ENCODE data around the gene ERBB4.

Gene ERBB4

DNA sequence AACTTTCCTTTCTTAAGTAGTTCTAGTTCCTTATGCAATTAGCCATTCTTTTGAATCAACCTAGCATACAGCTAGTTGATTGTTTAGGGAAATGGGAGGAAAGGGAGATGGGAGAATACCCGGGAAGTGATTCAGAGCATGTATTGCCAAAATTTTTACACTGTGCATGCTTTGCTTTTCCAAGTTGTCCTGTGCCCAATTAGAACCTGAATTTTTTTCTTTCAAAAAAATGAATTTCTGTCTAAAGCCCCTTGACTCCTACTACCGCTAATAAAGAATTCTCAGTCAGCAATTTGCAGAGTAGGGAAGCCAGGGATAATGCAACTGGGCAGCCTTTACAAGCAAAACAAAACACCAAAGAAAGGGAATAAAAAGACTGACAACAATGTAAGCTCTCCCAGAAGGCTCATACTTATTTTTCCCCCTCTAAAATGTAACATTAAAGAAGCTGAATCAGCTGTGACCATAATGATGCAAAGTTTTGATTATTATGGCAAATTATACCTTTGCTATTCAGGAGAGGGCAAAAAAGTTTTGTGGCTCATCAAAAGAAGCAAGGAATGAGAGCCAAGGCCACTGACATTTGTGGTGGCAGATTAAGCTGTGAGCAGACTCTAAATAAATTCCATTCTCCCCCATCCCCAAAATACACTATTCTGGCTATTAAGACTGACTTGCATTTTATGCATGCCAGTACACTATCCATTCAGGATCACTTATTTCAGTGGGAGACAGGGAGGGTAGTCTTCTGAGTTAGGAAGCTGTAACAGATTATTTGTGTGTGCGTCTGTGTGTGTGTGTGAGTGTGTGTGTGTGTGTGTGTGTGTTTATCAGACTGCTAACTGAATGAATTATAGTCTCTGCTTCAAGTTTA lies 174.3 kb downstream of the ERBB4 start:
- DNase-seq (ENCODE audit: low read depth, low spot score): no peak

DNA sequence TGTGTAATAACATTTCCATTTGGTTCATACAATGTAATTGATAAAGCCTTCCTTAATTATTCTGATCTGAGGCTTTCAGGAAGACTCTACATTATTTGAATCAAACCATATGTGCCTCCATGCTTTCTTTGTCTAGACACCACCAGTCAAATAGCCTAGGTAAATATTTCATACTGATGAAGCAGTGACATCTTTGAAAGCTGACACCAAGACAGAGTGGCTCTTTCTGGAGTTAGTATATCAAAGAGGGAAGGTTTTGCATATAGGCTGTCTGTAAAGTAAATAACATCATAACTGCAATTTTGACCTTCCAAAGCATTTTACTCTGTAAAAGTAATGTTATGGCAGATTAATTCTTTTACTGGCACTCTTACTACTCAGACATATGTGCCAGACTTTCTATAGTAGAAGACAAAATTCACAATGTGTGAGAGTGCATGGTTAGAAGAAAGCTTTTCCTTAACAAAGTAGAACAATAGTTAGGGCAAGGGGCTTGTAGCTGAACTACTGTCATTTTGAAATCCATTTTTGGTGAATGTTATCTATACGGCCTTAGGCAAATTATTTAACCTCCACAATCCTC lies 177.3 kb downstream of the ERBB4 start:
- no peak for DNase-seq (ENCODE audit: low read depth, low spot score)

DNA sequence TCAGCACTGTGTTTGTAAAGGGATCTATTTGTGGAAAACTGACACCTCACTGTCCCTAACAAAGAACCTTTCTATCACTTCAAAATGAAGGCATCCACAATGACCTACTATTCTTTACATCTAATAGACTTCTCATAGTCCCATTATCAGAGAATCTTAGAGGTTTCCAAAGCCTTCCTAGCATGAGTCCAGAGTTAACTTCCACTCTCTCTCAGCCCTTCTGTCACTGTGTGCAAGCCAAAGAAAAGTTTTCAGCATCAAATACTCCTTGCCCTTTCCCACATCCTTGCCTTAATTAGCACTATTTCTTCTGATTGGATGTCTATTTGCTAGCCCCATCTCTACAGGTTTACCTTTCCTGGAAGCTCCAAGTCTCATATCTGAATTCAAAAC lies 178.5 kb downstream of the ERBB4 start:
- no peak for DNase-seq (ENCODE audit: low read depth, low spot score)

DNA sequence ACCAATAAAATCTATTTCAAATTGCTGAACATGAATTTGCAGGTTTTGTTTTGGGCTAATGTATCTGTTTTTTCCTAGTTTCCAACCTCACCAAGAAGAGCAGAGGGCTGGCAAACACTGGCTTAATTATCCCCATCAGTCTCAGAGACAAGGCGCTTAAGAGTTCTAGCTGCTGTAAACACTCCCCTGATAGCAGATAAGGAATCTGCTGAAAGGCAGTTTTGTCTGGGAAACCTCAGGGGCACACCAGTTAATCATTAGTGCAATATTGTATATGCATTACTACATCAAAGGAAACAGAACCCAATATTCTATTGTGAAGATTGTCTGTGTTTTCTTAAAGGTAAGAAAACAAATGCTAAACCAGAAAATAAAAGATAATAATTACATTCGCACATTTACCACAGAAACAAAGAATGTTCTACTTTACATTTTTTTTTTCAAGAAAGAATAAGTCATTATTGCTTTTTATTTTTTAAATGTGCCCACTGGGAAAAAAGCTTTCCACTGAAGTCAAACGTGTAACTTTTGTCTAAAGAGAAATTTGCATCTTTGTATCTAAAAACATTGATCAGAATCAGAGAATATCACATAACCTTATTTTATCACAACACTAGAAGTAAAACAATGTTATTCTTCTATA lies 179.1 kb downstream of the ERBB4 start:
- peak; percentile 34 for DNase-seq (ENCODE audit: low read depth, low spot score)

DNA sequence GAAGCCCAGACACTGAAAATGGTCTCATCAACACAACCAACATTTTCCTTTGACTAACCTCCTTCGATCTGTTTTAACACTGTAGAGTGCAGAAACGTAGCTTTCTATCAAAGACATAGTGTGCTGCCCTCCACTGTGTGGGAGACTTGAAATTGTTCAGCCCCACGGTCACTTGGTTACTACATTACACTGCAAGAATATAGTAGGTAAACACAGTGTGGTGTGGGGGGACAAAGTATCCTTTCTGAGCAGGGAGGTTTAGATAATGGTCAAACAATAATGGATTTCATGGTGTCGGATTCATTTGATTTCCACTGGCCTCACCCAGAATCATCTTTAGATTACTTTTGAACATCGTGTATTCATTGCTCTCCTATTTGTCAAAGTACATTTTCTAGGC lies 181.0 kb downstream of the ERBB4 start:
- DNase-seq (ENCODE audit: low read depth, low spot score): no peak

DNA sequence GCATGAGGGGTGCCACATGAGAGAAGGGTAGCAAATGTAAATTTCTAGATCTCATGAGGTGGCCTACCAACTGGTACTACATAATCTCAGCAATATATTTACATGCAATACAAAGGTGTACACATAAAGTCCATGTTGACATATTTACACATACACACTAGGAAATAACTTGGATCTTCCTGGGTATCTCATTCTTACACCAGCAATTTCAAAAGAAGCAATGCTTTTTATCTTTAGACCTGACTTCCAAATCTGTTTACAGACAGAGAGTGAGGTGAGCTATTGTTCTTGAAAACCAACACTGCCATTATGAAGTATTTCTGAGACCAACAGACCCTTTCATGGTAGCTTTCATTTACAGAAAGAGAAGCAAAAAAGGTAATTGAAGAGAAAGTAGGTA lies 184.2 kb downstream of the ERBB4 start:
- no peak for DNase-seq (ENCODE audit: low read depth, low spot score)

DNA sequence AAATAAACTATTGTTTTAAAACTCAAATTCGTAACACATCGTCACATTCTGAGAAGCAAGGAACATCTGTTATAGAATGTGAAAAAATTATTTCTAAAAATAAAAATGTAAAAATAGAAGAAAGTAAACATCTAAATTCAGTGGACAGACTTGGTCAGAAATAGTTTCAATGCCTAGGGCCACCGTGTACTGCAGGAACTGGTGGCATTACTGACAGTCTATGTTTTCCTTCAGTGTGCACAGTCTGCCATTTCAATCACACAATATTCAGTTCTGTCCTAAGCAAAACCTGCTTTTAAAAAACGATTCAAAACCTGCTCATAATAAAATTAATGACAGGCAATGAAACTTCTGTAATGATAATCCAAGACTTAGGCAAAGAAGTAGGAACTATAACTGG lies 190.1 kb downstream of the ERBB4 start:
- DNase-seq (ENCODE audit: low read depth, low spot score): no peak

DNA sequence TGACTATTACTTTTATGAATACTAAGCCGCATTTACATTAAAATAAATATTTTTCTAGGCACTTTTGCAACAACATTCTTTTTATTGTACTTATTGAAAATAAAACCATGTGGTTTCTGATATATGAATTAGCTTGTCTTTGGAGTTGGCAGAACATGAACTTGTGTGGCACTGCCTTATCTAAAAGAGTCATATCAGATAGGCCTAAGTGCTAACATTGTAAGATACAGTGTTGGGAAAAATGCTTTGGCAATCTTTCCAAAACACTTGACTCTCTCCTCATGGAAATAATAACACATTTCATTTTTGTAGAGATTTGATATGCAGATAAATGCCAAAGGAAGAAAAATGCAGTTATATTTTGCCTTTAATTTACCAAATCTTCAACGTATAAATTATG lies 191.7 kb downstream of the ERBB4 start:
- DNase-seq (ENCODE audit: low read depth, low spot score): no peak

DNA sequence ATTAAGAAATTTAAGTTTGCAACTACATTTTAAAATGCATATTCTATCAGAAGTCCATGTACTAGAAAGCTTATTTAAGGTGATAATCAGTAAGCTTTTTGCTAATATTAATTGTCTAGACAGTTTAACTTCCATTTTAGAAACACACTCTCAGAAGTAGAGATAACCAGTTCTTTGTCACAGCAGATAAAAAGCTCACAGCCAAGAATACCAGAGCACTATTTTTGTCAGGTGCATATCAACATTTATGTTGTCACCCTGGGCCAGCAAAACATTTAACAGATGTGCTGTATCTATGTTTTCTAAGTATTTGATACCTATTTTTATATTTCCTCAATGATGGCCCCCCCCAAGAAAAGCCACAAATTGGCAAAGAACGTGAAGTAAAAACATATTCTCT lies 192.6 kb downstream of the ERBB4 start:
- no peak for DNase-seq (ENCODE audit: low read depth, low spot score)

DNA sequence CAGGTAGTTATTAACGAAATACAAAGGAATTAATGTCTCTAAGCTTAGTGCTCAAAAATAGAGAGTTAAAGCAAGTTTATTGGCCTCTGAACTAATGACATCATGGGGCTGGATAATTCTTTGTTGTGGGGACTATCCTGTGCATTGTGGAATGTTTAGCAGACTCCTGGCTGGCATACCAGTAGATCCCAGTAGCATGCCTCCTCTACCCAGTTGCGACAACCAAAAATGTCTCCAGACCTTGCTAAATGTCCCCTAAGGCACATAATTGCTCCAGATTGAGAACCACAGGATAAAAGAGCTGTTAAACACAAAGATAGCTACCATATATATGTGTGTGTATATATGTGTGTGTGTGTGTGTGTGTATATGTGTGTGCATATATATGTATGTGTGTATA lies 194.5 kb downstream of the ERBB4 start:
- DNase-seq (ENCODE audit: low read depth, low spot score): no peak

DNA sequence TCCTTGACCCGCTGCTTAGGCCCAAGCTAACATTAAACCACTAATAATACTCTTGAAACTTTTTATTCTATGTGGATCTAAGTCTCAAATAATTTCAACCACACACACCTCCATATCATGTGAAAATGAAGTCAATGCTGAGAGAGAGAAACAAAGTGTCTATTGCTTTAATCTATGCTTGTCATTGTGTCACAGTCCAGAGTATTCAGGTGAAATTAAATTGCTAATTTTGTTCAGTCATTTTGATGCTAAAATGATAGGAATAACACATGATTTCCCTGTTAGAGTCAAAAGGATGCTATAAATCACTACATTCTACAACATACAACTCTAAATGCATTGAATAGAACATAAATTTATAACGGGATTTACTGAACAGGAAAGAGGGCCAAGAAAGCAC lies 195.4 kb downstream of the ERBB4 start:
- no peak for DNase-seq (ENCODE audit: low read depth, low spot score)

DNA sequence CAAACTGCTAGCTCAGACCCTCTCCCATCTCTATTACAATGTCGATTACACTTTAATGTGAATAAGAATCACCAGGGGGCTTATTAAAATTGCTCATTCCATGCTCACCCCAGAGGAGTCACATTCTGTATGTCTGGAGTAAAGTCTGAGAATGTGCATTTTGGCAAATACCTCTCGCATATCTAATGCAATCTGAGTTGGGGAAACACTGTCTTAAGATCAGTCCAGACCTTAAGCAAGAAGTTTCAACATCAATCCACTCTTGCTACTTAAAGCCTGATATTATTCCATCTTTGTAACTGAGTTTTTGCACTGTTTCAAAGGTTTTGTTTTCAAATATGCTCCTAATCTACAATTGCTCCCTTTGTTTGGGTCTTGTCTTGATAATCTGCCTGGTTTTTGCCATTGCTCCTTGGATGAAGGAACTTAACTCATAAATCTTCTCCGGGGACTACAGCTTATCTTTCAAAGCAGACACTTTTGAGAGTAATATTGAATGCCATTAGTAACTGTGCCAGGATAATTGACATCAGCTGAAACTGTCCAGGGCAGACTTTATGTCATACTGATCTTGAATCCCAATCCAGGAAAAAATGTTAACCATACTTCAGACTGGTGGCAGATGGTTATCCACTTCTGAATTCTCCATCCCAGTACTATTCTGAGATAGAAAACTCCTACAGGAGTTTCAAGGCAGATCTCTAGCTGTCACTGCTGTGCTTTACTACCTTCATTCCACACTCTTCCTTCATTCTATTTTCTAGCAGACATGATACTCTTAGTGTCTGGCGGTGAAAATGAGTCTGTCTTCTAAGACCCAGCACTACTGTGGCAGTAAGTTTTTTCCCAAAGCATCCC lies 200.9 kb downstream of the ERBB4 start:
- DNase-seq (ENCODE audit: low read depth, low spot score): no peak

DNA sequence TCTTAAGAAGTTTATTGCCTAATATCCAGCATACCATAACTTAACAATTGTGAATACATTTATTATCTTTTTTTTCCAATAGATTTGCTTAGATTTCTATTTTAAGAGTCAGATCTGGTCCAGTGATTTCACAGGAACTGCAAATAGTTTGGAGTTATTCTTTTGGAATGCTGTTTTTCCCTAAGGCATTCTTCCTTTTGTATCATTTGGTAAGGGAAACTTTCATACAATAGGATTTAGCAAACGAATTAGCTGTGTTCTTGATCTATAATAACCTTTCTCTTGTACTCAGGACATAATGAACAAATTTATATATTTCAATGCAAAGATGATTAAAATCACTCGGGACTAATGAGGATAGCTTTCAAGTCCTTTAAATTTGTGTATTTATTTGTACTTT lies 201.6 kb downstream of the ERBB4 start:
- DNase-seq (ENCODE audit: low read depth, low spot score): no peak

DNA sequence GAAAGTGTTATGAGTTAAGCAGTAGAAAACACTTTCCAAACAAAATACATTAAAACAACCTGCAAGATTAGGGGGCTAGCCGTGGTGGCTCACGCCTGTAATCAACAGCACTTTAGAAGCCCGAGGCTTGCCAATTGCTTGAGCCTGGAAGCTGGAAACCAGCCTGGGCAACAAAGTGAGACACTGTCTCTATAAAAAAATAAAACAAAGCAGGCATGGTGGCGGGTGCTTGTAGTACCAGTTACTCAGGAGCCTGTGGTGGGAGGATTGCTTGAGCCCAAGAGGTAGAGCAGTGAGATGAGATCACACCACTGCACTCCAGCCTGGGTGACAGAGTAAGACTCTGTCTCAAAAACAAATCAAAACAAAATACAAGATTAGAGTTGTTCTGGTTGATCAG lies 208.3 kb downstream of the ERBB4 start:
- peak; percentile 1 for DNase-seq (ENCODE audit: low read depth, low spot score)

DNA sequence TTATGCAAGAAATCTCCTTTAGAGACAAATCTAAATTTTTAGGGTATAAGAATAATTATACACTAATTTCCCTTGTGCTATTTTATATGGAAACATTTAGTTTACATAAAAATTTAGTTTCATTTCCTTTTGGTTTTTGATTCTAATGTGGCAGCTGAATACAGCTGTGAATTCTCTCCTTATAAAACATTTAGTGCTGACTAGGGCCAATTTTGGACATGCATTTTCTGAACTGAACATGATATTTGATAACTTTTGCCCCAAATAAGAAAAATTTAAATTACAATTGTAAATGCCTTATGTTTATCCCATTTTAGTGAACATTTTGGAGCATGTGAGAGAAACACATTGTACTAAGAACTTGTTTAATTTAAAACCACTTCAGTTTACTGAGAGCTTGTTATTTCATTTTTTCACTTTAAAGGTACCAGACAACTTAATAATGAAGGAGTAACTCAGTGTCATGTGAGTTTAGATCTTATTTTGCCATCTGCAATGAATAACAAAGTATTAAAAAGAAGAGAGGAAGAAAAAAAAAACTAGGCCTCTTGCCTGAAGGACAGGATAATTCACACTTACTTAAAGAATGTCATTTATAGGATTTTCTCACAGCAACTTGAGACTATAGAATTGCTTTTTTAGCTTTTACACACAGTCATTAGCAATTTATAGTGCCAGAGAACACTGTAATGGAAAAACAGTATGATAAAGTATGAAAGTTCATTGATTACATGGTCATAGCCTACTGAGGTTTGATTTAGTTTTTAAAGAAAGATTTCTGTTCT lies 209.7 kb downstream of the ERBB4 start:
- DNase-seq (ENCODE audit: low read depth, low spot score): no peak

DNA sequence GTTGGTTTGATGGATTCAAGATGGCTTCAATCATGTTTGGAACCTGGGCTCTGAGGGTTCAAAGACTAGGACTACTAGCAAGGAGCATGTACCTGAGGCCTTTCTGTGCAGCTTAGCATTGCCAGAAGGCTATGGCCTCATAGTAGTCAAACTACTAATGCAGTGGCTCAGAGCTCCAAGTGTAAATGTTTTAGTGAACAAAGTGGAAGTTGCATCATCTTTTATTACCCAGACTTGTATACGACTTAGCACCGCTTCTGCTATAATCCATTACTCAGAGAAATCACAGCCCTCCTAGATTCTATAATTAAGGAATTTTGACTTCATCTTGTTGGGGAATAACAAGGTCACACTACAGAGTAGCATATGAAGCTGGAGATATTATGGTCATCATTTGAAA lies 210.5 kb downstream of the ERBB4 start:
- no peak for DNase-seq (ENCODE audit: low read depth, low spot score)

DNA sequence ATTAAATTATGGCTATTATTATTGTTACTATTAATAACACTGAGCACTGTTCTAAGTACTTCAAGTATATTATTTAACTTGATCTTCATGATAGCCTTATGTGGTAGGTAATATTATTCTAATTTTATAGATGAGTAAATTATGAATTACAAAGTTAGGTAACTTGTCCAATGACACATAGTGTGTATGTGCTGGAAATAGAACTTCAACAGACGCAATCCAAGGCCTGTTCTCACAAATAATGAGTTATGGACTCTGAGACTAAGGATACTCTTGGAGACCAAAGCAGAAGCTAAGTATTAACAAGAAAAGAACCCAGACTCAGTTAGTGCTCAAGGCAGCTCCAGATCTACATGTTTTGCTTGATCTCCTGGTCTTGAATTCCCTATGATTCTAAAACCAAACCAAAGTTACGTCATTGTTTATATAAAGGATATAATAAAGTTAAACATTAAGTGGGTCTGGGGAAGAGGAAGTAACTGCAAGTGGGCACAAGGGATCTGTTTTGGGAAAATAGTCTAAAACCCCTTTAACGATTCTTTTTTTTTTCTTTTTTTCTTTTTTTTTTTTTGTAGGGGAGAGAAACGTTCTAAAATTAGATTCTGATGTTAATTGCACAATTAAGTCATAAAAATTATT lies 211.3 kb downstream of the ERBB4 start:
- no peak for DNase-seq (ENCODE audit: low read depth, low spot score)

DNA sequence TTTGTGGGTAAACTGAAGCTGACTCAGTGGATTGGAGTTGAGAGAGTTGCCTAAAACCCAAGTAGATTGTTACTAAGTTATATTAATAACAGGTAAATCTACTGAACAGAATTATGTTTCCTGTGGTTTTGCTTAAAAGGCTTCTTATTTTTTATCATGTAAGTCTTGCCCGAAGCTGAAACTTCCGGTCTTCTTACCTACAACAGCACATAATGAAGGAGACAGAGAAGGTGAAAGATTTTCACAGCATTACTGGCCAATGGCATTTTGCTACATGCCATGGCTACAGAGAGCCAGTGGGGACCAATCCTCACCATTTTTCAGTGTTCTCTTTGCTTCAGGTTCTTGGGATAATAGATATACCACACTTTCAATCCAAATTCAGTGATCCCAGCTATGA lies 220.0 kb downstream of the ERBB4 start:
- DNase-seq (ENCODE audit: low read depth, low spot score): no peak

DNA sequence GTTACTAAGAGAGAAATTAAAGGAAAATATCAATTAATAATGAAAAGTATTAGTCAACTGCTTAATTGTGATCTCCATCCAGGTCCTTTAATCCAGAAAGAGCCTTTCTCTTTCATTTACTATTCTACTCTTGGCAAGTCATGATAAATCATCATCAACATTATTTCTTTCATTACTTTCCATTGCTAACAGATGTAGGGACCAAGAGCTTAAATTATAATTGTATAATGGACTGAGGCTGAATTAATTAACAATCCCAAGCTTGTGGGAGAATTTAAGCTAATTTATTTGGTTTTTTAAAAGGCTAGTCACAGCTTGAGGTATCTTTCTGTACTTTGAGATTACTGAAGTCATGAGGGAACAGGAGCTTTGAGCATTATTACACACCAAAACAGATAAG lies 223.9 kb downstream of the ERBB4 start:
- no peak for DNase-seq (ENCODE audit: low read depth, low spot score)

DNA sequence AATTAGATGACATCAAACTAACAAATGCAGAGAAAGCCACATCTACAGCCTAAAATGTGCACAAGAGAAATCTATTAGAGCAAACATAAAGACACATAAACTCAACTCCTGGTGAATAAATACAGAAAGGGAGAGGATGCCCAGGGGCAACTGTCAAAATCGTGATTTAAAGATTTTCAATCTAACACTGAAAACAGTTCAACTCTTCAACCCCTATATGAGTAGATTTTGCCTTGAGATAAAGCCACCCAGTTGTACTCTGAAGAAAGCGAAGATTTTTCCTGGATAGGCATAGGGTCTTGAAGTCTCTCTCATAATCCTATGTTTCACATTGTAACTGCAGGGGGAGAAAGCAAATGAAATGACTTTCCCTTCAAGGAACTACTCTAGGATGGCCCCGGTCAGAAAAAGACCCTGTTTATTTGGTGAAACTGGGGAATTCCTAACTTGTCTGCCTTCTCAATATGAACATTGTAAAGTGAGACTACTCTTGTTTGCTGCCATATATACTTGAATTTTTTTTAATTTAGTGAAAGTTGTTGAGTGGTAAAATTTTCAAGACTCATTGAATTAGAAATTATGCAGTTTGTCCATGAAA lies 226.7 kb downstream of the ERBB4 start:
- DNase-seq (ENCODE audit: low read depth, low spot score): no peak
